Adrenal gland (tissue), 5 donors: ENCODE results near the gene GAS2L2.

Source experiments
- POLR2A ChIP-seq, 2 donors: fragments of 450-650 bp; IDR thresholded peaks; one replicate each; pipeline ENCODE4 v1.6.1; 2017; ENCODE audit warnings: antibody characterized with exemption in 2 of 2, mild to moderate bottlenecking in 2 of 2, moderate library complexity in 1 of 2
- TF ChIP-seq, protein P1 (sequence below), 6 experiments: fragments of 450-650 bp in 4 of 6; fragments of 200-600 bp in 2 of 6; sonication (generic) in 1 of 6; IDR thresholded peaks; 1 replicate in 5 of 6; 2 replicates in 1 of 6; pipeline versions ENCODE4 v1.5.1 to v1.8.0; 2016 to 2021; ENCODE audit warnings: antibody characterized with exemption in 6 of 6, mild to moderate bottlenecking in 2 of 6, moderate library complexity in 1 of 6
- donor health status: DM: no; HTN: no; CAD: no.

DNA sequence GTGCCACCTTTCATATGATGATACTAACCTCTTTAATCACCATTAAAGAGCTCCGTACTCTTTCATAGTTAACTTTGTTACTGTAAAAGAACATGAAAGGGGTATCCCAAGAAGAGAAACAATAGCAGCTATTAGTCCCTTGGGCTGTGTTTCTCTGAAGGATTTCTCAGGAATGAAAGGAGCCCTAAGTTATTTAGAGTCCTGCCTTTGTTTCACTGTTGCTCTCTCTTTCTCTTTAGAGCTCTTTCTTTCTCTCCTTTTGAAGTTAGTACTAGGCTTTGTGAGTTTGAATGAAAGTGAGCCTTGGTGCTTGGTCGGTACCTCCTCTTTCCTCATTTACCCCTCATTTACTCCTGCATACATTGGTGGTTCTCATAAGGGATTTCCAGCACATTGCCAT lies 42.1 kb downstream of the GAS2L2 start:
- TF ChIP-seq POLR2A (IDR thresholded peaks at IDR 0.05), result no peak
- TF ChIP-seq, protein P1, sequence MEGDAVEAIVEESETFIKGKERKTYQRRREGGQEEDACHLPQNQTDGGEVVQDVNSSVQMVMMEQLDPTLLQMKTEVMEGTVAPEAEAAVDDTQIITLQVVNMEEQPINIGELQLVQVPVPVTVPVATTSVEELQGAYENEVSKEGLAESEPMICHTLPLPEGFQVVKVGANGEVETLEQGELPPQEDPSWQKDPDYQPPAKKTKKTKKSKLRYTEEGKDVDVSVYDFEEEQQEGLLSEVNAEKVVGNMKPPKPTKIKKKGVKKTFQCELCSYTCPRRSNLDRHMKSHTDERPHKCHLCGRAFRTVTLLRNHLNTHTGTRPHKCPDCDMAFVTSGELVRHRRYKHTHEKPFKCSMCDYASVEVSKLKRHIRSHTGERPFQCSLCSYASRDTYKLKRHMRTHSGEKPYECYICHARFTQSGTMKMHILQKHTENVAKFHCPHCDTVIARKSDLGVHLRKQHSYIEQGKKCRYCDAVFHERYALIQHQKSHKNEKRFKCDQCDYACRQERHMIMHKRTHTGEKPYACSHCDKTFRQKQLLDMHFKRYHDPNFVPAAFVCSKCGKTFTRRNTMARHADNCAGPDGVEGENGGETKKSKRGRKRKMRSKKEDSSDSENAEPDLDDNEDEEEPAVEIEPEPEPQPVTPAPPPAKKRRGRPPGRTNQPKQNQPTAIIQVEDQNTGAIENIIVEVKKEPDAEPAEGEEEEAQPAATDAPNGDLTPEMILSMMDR (IDR thresholded peaks at IDR 0.05), result no peak
